ENCODE measurements around the gene MRPL20. TPM values are rescaled to one million over a fixed set of nuclear protein-coding genes. Genes with fewer than 3 reads are reported as not detected.

The MRPL20 gene
- total RNA-seq, 1 experiment from 2014 or later, result 303 TPM

Other genes with a start within 250 kb of the MRPL20 start
- gene TTLL10, start 233.4 kb downstream of the MRPL20 start, total RNA-seq (2014; rRNA removed; shearing (Covaris generic)), result not detected in 2 replicates
- 0.89 and 1.9 TPM in 2 replicates for gene TNFRSF18, start 200.7 kb downstream of the MRPL20 start, total RNA-seq (2014; rRNA removed; shearing (Covaris generic))
- gene TNFRSF4, start 193.1 kb downstream of the MRPL20 start, total RNA-seq (2014; rRNA removed; shearing (Covaris generic)), result not detected in 2 replicates
- 84.4 and 91.8 TPM in 2 replicates for gene SDF4, start 175.3 kb downstream of the MRPL20 start, total RNA-seq (2014; rRNA removed; shearing (Covaris generic))
- 44.5 and 49.1 TPM in 2 replicates for gene B3GALT6, start 175.1 kb downstream of the MRPL20 start, total RNA-seq (2014; rRNA removed; shearing (Covaris generic))
- gene C1QTNF12, start 160.6 kb downstream of the MRPL20 start, total RNA-seq (2014; rRNA removed; shearing (Covaris generic)), result 0.36 TPM in 1 of 2 replicates, not detected in the other
- gene UBE2J2, start 133.4 kb downstream of the MRPL20 start, total RNA-seq (2014; rRNA removed; shearing (Covaris generic)), result 82.1 and 87.3 TPM in 2 replicates
- gene SCNN1D, start 126.9 kb downstream of the MRPL20 start, total RNA-seq (2014; rRNA removed; shearing (Covaris generic)), result 0.71 and 0.86 TPM in 2 replicates
- 17.5 and 19.3 TPM in 2 replicates for gene ACAP3, start 99.4 kb downstream of the MRPL20 start, total RNA-seq (2014; rRNA removed; shearing (Covaris generic))
- 18.8 and 39.8 TPM in 2 replicates for gene PUSL1, start 98.7 kb downstream of the MRPL20 start, total RNA-seq (2014; rRNA removed; shearing (Covaris generic))
- 76.5 and 95.7 TPM in 2 replicates for gene INTS11, start 82.6 kb downstream of the MRPL20 start, total RNA-seq (2014; rRNA removed; shearing (Covaris generic))
- 7.0 and 12.9 TPM in 2 replicates for gene CPTP, start 82.5 kb downstream of the MRPL20 start, total RNA-seq (2014; rRNA removed; shearing (Covaris generic))
- gene TAS1R3, start 76.0 kb downstream of the MRPL20 start, total RNA-seq (2014; rRNA removed; shearing (Covaris generic)), result under 0.01 TPM in 1 of 2 replicates, not detected in the other
- 44.4 and 65.5 TPM in 2 replicates for gene DVL1, start 57.9 kb downstream of the MRPL20 start, total RNA-seq (2014; rRNA removed; shearing (Covaris generic))
- gene MXRA8, start 48.7 kb downstream of the MRPL20 start, total RNA-seq (2014; rRNA removed; shearing (Covaris generic)), result 0.23 TPM in 1 of 2 replicates, not detected in the other
- gene AURKAIP1, start 32.1 kb downstream of the MRPL20 start, total RNA-seq (2014; rRNA removed; shearing (Covaris generic)), result 267 and 308 TPM in 2 replicates
- gene CCNL2, start 8.0 kb downstream of the MRPL20 start, total RNA-seq (2014; rRNA removed; shearing (Covaris generic)), result 58.8 and 81.7 TPM in 2 replicates
- gene ANKRD65, start 14.0 kb upstream of the MRPL20 start, total RNA-seq (2014; rRNA removed; shearing (Covaris generic)), result not detected in 2 replicates
- 2.2 and 5.7 TPM in 2 replicates for gene VWA1, start 28.4 kb upstream of the MRPL20 start, total RNA-seq (2014; rRNA removed; shearing (Covaris generic))
- 0.06 and 0.29 TPM in 2 replicates for gene ATAD3C, start 42.4 kb upstream of the MRPL20 start, total RNA-seq (2014; rRNA removed; shearing (Covaris generic))
- gene ATAD3B, start 64.5 kb upstream of the MRPL20 start, total RNA-seq (2014; rRNA removed; shearing (Covaris generic)), result 46.8 and 47.5 TPM in 2 replicates
- 85.1 and 85.4 TPM in 2 replicates for gene ATAD3A, start 104.9 kb upstream of the MRPL20 start, total RNA-seq (2014; rRNA removed; shearing (Covaris generic))
- 0.11 TPM in 1 of 2 replicates, not detected in the other for gene TMEM240, start 133.3 kb upstream of the MRPL20 start, total RNA-seq (2014; rRNA removed; shearing (Covaris generic))
- gene SSU72, start 167.6 kb upstream of the MRPL20 start, total RNA-seq (2014; rRNA removed; shearing (Covaris generic)), result 67.3 and 71.3 TPM in 2 replicates
- 1.8 TPM in 1 of 2 replicates, not detected in the other for gene FNDC10, start 192.8 kb upstream of the MRPL20 start, total RNA-seq (2014; rRNA removed; shearing (Covaris generic))
- gene MIB2, start 208.2 kb upstream of the MRPL20 start, total RNA-seq (2014; rRNA removed; shearing (Covaris generic)), result 31.3 and 38.3 TPM in 2 replicates
- gene MMP23B, start 224.9 kb upstream of the MRPL20 start, total RNA-seq (2014; rRNA removed; shearing (Covaris generic)), result 0.17 TPM in 1 of 2 replicates, not detected in the other